GM21526 (cell line): ENCODE data around the gene QKI.
A peak's percentile ranks its signal among the peaks of the same experiment; 100 is the strongest.
"Not testable (repeated sequence)": the region's sequence is repeated elsewhere in the genome, so short reads cannot be mapped to it uniquely, and the experiment has no call there.

Experiments
- ATAC-seq: cut with Tn5 transposase; IDR thresholded peaks from one replicate; pipeline ENCODE4 v1.9.1; 2021; ENCODE audit warnings: moderate library complexity; ENCODE audit not compliant: unreplicated experiment, low FRiP score

Gene QKI

DNA sequence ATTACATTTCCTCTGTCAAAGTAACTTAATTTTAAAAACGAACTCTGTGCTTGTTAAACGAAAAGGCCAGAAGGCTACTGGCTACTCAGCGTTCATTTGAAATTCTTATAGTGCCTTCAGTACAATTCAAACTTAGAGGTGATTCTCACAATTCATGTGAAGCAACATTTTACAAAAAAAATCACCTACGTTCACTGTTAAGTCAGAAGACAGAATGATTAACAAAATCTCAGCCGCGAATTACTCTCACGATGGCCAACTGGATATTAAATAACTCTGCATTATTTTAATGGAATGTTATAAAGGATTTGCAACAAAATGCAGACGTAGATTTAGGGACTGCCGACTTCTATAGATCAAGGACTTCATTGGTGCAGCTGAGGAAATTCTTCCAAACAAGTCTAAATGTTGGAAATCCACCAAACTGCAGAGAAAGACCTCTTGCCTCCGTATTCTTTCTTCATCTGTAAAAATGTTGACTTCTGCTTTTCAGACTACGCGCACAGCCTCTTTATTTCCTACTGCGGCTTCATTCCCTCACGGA, 1.6 kb upstream of the QKI start:
- ATAC-seq = no peak

DNA sequence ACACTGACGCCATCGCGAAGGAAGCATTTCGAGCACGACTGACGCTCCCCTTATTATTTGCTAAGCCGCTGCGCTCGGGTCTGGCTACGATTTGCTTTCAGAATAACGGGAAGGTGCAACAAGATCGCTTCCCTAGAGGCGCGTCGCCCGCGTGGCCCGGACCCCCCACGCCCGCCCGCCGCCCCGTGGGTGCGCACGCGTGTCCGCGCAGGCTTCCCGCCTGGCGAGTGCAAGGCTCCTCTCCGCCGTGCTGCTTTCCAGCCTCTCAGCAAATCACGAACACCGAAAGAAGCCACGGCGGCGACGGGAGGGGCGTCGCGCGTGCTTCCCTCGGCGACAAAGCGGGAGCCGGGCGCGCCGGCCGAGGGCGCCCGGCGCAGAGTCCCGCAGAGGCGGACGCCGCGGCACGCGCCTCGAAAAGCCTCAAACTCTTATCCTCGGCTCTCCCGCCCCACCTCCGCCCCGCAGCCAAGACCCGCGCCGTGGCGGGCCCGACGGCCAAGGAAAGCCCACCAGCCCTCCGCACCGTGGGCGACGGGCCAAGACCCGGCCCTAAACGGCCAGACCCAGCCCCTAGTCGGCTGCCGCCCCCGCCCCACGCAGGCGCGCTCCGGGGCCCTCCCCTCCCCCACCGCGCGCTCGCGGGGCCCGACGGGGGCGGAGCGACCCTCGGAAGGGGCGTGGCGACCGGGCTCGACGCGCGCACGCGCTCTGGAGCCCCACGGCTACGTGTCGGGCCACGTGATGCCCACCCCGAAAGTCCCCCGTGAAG, 987 bp upstream of the QKI start:
- ATAC-seq = peak; percentile 48

DNA sequence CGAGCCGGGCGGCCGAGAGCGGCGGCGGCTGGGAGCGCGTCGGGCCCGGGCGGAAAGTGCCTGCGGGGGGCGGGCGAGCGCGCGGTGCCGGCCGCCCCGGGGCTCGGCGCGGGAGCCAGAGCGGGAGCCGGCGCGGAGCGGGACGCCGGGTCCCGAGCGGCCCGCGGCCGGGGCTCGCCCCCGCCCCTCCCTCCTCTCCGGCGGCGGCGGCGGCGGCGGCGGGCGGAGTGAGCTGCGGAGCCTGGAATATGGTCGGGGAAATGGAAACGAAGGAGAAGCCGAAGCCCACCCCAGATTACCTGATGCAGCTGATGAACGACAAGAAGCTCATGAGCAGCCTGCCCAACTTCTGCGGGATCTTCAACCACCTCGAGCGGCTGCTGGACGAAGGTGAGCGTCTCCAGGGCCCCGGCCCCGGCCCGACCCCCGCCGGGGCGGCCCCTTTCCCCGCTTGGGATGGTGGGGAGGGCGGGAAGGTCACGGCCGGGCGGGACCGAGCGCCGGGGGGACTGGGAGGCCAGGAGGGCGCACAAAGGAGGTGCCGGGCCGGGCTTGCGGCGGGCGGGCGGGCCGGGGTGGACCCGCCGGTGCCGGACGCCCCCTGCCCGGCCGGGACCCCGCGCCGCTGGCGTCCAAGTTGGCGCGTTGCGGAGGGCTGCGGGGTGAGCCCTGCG, 565 bp downstream of the QKI start:
- peak; percentile 14 for ATAC-seq

DNA sequence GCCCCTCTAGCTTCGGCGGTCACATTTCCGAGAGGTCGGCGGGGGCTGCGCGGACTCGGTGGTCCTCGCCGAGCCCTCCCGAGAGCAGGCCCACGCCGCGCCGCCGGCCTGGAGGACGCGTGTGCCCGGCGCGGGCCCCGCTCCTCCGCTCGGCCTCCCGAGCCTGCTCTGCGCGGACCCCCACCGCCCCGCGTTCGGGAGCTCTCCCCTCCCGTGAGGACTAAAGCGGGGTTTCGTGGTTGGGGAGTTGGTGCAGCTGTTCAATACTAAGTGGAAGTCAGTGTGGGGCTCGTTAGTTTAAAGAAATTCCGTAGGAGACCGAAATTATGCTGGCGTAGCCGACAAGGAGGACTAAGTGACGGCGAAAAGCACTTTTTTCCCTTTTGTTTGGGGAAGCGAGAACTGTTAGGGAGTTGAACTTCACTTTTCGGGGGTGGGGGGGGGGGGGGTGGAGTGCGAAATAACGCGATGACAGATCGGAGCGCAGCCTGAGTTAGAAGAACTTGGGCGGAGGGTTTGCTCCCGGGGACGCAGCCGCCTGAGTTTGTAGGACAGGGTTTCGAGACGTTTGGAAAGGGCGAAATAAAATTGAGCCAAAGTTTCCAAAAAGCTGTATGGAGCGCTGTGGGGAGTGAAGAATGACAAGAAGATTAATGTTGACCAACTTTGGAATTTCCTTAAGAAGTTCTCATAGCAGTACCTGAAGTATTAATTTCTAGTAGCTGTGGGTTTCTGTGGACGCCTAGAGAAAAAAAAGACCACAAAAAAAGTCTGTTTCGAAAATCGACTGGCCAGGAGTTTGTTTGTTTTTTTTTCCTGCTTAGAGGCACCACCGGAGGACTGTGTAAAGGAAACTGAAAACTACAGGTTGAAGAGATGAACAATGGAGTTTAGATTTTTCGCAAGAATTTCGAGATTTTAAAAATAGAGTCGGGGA, 1.4 kb downstream of the QKI start:
- no peak for ATAC-seq

DNA sequence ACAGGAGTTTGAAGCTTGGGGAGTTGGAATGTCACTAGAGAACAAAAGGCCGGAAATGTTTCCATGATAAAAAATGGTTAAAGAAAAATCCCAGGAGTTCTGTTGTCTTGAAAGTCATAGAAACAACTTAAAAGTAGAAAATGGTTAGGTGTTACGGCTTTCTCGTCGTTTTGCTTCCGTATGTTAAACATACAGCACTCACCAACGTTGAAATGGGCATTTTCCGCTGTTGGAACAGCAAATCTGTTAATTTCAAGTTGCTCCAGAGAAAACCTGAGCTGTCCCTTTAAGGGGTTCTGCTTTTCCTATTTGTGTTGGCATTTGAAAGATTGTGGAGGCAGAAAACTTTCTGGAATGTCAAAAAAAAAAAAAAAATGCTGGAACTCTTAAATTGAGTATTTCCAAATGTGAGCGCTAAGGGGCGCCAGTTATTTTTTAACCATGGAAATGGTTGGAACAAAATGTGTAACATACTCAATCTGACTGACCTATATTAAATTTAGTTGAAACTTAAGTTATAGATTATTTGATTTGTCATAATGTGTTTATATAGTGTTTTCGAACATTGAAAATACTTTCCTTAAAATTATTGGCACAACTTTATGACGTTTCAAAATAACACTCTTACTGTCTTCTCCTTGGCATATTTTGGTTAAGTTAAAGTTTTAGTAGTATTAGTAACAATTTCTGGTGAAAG, 2.2 kb downstream of the QKI start:
- no peak for ATAC-seq

DNA sequence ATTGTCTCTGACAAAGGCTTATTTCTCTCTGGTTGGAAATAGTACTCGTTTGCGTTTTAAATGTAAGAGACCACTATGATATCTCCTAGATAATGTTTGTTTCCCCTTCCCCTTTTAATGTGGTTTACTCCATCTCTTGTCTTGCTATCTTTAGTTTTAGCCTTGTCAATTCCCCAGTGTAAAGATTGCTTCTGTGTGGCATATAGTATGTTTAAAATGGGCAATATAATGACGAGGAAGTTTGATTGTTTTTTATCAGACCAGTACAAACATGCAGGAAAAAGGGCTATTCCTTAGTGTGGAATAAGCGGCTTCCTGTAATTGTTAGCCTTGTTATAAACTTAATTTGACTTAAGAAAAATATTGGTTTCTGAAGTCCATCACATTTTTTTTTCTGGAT, 3.1 kb downstream of the QKI start:
- no peak for ATAC-seq

DNA sequence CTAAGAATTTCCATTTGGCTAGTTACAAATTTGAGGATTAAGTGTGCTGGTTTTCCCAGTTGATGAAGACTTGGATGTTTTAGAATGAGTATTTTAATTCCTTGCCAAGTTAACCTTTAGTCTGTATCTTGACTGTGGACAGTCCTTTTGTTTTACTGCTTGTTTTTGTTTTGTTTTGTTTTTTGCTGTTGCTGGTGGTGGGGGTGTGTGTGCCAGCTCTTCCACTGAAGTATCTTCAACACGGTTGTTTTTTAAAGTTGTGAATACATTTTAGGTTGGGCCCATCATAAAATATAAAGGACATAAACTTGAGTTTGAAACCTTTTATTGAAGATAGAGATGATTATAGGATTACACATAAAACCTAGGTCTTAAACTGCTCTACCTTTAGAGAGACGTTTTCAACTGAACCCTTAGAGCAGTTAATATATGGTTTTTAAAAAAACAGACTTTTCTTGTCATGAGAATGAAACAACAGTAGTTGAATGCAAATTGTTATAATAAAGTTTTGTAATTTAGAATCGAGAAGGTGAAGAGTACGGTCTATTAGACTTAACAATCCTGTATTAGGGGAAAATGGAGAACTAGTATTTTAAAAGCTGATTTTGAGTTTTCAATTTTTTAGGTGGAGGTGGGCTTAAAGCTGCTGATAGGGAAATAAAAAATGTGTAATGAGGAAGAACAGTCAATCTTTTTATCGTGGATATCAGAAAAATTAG, 4.0 kb downstream of the QKI start:
- ATAC-seq = no peak

DNA sequence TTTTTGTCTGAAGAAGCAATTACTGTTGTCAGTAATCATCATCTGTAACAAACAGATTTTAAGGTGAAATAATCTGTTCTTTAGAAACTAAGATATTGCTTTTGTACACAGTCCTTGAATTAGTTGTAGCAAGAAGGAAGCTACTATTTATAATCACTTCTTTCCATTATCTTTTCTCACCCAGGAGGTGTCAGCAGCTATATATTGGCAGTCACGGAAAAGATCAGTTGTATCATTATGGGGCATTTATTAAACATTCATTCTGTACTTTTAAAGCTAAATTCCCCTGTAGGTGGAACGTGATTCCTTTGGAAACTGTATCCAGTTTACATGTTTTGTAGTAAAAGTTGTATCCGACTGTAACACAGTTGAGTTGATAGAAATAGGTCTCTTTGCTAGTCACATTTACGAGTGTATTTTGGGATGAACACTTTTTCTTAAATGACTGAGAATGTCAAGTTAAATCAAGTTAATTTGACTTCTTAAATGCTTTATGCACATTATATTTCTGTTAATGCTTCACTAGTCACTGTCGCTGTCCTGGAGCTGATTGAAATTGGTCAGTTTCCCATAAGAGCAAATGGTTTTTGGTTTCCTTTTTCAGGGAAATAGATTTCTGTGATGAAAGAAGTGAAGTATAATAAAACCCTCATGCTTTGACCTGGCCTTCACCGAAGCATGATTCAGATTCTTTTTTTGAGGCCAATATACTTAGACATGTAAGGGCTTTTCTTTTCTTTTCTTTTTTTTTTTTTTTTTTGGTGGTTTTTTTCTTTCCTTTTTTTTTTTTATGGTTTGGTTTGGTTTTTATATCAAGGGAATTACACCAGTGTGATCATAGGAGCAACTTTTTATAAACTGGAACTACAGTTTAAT, 5.1 kb downstream of the QKI start:
- ATAC-seq = no peak

DNA sequence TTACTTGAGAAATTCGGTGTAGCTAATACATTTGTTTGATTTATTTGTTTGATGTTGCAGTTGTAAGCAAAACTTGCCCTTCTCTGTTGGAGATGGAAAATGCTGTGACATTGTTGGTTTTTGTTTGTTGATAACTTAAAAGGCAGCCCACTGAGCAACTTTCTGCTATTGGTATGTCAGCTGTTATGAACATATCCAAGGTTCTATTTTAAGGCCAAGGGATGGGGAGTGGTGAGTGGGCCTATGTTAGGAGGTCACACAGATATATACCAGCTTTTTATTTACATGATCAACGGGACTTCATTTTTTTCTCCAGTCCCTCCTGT, 5.7 kb downstream of the QKI start:
- no peak for ATAC-seq

DNA sequence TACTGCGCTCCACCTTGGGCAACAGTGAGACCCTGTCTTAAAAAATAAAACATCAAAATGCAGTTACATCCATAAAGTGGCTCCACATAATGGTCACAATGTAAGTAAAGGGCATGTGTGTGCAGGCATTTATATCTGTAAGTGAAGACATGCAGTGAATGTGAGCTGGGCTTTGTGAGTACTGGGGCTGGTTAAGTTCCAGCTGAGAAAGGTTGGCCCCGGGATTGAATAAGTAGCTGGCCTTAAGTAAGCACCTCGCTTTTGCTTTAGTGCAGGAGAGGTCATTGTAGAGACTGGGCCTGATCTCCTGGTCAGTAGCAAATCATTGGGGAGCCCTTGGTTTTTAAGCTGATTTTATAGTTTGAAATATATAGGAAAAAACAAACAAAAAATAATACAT, 8.0 kb downstream of the QKI start:
- ATAC-seq = no peak

DNA sequence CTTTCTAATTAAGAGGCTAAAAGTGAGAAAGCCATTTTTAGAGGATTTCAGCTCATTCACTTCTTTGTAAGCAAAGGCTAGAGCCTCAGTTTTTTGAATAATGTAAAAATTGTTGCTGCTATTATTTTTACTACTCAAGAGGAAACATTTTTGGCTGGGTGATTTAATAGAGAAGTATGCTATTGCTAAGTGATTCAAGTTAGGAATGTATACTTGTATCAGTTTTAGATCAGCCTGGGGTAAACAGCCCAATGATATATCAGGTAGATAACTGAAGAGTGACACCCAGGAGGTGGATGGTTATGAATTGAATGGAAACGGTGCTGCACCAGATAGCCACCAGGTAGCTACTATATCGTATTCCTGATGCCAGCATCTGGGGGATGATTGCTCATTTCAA, 9.2 kb downstream of the QKI start:
- no peak for ATAC-seq

DNA sequence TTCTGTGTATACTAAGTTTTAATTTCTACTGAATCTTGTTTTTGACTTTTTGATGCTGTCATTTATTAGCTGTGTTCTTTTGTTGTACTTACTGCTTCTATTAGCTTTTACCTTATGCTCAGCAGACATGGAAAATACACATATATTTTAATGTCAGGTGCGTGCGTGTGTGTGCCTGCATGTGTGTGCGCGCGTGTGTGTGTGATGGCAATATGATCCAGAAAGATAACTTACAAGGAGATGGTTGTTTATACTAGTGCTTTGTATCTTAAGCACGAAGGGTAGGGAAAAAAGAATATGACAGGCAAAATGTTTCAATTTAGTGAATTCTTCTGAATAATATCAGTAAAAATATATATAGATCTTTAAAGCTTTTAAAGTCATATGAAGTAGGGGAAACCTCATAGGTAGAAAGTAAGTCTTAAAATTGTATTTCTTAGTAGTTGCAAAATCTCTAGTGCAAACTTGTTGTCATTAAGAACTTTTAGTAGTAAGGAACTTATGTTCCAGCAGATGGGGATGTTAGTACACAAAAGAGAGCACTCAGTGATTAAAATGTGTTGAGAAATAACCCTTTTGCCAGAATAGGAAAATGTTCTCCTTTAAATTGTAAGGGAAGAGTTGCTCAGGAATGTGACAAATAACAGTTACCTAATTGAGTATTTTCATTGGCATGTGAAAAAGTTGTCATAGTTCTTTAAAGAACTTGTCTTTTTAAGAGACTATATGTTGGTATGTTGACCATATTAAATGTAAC, 13.2 kb downstream of the QKI start:
- no peak for ATAC-seq

DNA sequence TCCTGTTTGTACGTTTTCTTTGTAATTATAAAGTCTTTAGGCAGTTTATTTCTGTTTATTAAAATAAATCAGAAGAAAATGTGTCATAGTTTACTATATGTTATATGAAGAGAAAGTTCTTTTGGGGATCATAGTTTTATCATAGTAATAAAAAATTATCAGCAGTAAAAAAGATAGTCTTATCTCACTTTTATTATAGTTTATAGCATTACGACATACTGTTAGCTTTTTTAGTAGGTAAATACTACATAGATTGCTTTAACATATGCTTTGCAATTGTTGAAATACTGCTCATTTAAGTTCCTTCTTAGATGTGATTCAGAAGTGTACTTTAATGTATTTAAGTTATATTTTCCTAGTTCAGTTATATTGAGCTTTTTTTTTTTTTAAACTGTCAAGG, 13.9 kb downstream of the QKI start:
- ATAC-seq = no peak

DNA sequence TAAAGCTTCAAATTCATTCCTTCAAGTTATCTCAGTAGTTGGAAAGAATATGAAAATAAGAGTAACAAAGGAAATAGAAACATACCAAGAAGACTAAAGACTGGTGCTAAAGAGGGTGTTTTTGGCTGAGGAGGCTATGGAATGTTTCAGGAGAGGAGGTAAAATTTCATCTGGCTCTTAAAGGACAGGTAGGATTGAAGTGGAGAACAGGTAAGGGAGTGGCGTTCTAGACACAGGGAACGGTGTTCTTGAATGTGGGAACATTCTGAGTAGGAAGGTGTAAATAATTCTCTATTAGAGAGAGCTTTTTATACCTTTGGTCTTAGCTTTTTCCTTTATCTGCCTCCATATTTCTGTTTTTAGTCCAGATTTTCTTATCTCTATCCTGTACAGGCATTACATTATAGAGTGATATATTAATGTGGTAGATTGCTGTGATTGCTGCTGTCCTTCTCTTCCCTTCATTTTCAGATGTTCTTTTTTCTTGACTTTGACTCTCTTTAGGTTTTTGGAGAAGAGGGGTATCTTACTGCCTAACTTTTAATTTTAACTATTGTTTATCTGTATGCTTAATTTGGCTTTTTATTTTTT, 15.4 kb downstream of the QKI start:
- no peak for ATAC-seq

DNA sequence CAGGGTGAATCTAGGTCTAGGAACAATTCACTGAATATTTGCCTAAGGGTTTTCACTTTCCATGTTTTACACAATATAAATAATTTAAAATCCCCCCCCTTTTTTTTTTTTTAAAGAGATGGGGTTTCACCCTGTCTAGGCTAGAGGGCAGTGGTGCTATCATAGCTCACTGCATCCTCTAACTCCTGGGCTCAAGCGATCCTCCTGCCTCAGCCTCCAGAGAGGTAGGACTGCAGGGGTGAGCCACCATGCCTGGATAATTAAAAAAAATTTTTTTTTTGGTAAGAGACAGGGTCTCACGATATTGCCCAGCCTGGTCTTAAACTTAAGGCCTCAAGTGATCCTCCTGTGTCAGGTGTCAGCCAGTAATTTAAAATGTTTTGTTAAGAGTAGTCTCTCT, 17.8 kb downstream of the QKI start:
- ATAC-seq = no peak

DNA sequence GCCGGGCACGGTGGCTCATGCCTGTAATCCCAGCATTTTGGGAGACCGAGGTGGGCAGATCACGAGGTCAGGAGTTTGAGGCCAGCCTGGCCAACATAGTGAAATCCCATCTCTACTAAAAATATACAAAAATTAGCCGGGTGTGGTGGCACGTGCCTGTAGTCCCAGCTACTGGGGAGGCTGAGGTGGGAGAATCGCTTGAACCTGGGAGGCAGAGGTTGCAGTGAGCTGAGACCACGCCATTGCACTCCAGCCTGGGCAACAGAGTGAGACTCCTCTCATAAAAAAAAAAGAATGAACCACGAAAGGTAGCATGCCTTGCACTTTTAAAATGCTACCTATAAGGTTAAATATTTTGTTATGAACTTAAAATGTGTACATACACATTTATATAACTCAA, 19.0 kb downstream of the QKI start:
- ATAC-seq = not testable (repeated sequence)

DNA sequence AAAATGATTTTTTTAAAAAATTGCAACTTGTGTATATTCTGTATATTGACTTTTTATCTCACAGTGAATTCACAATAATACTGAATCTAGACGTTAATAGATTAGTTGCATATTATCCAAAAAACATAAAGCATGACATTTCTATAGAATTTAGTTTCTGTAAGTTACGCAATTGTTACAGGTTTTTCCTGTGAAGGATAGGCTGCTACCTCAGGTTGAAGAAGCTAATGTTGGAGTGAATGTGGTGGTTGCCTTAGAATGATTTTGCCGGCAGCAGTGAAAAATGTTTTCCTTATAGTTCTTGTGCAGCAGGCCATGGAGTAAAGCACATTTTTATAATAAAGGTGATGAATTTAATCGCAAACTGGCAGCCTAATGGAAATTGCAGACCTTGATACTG, 20.5 kb downstream of the QKI start:
- ATAC-seq = no peak

DNA sequence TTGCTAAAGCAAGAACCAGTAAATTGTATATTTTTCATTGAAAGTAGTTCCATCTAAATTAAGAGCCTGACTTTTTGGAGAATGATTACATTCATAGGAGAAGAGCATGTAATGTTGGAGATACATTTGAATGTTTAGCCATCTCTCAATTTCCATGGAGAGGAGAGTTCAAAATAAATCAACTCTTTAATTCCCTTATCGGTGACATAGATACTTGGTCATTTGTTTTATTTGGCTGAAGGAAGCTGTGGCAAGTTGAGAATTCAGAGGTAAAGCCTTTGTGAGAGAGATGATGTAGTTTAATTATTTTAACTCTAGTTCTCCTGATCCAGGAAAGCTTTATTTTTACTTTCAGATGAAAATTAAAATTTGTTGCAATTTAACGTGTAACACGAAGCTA, 22.3 kb downstream of the QKI start:
- ATAC-seq = no peak
